Central memory CD4-positive, alpha-beta T cell (primary cell): ENCODE results near the gene PCID2.

Source experiments
- DNase-seq: peaks from one replicate; pipeline ENCODE4 v3.0.0; 2022

Gene PCID2

DNA sequence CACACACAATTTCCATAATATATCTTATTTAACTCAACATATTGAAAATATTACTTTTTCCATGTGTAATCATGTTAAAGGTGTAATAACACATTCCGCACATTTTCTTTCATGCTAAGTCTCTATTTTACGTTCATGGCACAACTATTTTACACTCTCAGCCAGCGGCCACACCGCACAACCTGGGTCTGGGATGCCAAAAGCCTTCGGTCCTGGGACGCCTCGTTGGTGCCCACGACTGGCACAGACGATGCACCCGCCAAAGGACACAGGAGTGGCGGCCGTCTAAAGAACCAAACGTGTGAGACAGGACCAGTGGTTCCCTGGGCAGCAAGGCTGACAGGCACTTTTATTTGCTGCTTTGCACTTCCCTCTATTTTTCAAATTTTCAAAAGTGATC is 60.1 kb downstream of the PCID2 start:
- DNase-seq, result no peak

DNA sequence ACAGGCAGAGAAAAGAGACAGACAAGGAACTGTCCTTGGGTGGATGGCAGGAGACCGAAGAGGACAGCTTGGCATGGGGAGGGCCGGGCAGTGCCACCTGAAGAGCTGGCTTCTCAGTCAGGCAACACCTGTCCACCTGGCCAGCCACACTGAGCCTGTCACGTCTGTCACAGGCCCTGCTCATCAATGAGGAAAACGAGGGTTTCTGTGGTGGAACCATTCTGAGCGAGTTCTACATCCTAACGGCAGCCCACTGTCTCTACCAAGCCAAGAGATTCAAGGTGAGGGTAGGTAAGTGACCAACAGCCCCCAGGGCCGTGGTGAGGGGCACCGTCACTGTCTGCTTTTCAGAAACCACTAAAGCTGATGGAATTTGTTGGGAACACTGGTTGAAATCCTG is 61.3 kb downstream of the PCID2 start:
- DNase-seq, result no peak

DNA sequence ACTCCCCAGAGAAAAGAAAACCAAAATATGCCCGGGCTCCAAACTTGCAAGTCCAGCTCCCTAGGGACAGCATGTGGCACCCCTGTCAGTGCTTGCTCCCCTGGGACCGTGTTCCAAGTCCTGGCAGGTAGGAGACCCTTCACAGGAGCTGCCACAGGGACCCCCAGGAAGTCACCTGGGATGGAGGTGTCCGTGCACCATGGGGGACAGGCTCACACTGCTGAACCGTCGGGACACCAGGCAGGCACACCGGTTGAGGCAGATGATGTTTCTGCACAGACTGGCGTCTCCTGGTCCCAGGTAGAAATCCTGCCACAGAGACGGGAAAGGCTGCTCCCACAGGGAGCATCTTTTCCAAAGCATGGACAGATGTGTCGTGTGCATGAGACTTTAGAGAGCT is 61.7 kb downstream of the PCID2 start:
- DNase-seq, result no peak

DNA sequence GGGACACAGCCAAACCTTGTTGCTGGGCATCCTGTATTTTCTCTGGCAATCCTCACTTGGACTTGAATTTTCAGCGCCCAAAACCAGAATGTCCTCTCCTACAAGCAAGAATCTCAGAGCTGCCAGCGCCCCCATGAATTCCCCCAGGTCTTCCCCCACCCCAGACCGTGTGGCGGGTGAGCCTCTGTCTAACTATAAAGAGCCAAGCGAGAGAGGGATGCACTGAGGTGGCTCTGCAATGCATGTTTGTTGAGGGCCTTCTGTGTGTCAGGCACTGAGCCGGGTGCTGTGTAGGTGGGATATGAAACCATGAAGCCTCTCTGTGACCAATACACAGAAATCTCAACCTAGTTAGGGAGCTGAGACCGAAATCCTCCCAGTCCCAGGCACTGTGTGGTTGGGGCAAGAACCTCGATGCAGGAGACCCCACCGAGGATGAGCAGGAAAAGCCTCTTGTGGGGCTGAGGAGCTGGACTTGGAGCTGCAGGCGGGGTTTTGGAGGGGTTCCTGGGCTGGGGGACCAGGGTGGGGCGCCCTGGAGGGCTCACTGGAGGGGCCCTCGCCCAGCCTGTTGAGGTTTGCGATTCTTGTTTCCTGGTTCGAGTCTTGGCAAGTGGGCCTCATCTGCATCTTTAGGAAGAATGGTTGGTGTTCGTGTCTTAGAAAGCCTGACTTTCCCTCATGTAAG is 62.4 kb downstream of the PCID2 start:
- DNase-seq, result no peak

DNA sequence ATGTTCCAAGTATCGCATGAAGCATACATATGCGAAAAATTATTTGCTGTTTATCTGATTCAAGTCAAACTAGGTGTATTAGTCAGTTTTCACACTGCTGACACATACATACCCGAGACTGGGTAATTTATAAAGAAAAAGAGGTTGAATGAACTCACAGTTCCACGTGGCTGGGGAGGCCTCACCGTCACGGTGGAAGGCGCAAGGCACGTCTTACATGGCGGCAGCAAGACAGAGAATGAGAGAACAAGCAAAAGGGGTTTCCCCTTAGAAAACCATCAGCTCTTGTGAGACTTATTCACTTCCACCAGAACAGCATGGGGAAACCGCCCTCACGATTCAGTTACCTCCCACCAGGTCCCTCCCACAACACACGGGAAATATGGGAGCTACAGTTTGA is 63.0 kb downstream of the PCID2 start:
- DNase-seq, result no peak

DNA sequence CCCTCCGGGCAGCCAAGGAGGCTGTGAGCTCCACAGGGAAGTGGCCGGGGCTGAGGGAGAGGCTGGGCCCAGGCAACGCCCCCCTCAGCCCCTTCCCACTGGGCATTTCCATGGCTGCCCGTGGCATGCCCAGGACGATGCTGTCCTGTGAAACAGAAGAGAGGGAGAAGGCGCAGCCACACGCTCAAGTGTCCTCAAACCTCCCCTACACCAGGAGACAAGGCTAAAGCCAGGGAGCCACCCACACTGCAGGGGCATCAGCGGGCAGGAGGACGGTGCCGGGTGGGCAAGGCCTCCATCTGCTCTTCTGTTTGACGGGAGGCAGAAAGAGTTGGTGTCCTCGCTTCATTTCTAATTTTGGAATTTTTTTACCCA is 64.2 kb downstream of the PCID2 start:
- no peak for DNase-seq

DNA sequence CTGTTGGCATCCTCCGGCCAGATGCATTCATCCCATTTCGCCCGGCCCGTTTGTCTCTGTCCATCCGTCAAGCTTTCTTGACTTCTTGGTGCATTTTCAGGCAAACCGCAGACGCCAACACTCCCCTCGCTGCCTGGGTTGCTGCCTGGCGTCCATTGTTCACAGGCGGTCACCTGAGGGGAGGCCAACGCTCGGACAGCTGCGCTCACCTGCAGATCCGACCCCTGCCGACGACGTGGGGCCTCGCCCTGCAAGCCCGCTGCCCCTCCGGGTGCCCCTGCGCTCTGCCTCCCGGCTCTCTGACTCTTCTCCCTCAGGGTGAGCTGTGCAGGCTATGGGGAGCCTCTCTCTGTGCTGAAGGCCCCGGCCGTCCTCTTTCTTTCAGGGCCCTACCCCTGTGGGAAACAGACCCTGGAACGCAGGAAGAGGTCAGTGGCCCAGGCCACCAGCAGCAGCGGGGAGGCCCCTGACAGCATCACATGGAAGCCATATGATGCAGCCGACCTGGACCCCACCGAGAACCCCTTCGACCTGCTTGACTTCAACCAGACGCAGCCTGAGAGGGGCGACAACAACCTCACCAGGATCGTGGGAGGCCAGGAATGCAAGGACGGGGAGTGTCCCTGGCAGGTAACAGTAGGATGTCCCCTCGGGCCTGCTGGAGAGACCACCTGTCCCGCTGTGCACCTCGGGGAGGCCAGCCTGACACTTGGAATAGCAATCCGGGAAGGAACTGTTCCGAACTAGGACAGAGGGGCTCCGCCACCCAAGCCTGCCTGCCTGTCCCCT is 64.8 kb downstream of the PCID2 start:
- no peak for DNase-seq

DNA sequence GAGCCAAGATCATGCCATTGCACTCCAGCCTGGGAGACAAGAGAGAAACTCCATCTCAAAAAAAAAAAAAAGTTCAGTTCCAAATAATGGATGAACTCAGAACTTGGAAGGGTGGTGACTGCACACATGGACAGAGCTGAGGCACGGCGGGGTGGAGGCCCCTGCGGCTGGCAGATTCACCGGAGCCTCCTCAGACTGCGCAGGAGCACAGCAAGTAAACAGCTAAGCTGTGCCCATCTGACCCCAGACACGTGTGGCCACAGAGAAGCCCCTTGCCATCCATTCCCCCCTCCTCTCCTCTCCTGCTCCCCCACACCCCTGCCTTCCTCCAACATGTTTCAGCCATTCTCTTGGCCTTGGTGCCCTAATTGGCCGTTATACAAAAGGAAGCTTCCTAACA is 65.6 kb downstream of the PCID2 start:
- DNase-seq, result no peak

DNA sequence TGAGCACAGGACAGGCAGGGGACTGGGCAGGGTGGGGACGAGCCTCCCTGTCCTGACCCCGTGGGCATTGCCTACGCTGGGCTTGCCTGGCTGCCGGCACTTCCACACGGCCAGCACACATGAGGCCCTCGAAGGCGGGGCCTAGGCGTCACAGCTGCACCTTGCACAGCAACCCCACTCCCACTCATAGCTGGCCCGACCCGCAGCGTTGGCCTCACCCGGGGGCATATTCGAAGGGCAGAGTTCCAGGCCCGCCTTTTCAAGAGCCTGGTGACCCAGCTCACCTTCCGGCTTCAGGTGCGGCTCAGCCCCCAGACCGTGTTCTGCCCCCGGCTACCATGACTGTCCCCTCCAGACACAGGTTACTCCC is 66.9 kb downstream of the PCID2 start:
- DNase-seq, result no peak

DNA sequence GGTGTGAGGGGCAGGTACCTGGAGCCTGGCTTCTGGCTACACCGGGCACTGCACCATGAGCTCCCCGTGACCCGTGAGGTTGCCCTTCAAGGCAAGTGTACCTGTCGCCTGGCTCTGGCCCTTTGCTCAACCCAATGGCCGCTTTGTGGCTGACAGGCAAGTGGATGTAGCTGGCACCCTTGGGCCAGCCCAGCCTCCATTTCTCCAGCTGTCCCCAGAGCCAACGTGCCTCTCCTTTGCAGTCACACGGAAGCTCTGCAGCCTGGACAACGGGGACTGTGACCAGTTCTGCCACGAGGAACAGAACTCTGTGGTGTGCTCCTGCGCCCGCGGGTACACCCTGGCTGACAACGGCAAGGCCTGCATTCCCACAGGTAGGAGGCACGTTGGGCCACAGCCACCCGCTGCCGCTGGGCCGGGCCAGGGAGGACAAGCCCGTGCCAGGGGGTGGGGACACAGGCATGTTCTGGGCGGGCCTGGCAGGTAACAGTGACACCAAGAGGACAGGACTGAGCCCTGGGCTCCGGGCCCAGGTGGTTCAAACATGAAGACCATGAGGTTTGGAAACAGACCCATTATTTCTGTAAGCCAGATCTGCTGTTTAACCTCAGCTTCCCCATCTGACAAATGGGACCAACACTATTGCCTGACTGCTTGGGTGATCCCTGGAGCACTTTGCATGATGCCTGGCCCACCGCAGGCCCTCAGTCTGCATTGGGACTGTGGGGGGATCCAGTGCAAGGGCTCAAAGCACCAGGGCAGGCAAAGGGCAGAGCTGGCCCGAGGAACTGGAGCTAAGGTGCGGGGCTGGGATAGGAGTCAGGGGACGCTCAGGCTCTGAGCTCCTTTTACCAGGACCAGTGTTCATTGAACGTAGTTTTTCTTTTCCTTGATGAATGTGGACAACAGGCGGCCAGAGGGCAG is 67.5 kb downstream of the PCID2 start:
- no peak for DNase-seq

DNA sequence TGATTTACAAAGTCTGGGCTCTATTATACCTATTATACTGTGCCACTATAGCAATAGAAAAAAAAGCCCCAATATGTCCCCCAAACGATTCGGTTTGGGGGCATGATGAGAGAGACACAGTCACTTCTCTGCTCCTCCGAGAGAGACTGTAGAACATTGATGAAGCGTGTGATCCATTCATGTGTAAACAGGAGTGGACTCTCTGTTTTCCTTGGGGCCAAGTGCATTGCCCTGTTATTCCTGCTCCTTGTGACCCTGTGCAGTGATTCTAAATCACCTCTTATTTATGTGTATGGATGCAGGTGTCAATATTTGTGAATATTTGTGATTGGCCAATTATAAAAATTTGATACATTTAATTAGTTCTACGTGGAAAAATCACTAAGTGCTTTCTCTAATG is 68.9 kb downstream of the PCID2 start:
- DNase-seq, result no peak

DNA sequence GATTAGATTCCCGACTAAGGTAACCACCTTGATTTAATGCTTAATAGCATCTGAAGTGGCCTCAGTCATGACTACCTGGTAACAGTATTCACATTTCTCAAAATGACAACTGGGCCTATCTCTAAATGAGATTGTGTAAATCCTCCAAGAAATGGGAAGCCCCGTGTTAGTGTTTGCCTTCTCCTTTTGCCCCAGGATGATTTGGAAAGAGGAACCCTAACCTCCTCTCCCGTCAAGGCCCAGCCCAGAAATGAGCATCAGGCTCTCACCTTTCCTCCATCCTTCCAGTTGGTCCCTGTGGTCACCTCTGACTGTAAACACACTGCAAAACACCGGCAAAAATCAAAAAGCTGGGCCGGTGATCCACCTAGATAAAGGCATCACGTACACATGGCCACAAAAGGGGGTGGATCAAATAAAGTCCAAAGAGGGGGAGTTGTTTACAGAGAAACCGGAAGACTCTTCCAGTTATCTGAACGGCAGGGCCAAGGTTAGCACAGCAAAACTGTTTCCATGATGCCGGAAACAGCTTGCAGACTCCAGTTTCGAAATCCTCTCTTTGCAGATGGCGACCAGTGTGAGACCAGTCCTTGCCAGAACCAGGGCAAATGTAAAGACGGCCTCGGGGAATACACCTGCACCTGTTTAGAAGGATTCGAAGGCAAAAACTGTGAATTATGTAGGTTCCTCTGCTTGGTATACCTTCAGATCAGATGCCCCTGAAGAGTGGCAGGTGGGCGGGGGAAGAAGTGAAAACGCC is 69.5 kb downstream of the PCID2 start:
- no peak for DNase-seq

DNA sequence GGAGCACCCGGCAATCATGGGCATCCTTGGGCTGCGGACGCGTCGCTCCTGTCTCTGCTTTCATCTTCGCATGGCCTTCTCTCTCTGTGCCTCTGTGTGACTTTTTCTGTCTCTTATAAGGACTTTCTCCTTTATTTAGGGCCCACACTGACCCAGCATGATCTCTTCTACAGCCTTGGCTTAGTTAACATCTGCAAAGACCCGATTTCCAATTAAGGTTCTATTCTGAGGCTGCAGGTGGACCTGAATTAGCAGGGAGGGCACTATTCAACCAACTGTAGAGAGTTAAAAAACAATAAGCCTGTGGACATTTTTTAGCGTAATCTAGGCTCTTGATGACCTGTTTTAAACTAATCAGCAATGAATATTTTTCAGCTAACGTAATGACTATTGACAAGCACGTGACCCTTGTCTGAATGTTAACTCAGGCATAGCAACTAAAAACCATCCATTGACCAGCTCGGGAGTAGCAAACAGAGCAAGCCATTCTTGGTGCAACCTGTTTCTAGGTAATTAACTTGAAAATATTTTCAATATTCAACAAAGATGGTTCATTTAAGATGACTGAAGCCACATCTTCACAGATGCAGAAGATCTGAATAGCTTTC is 70.7 kb downstream of the PCID2 start:
- no peak for DNase-seq

DNA sequence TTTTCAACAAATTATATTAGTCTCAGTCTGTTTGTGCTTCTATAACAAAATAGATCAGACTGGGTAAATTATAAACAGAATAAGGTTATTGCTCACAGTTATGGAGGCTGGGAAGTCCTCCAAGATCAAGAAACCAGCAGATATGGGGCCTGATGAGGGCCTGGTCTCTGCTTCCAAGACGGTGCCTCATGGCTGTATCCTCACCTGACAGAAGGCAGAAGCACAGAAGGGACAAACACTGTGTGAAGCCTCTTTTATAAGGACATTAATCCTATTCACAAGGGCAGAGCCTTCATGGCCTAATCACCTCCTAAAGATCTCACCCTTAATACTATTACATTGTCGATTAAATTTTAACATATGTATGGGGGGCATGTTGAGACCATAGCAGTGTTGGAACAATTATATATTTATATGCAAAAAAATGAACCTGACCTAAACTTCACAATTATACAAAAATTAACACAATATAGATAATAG is 73.1 kb downstream of the PCID2 start:
- no peak for DNase-seq

DNA sequence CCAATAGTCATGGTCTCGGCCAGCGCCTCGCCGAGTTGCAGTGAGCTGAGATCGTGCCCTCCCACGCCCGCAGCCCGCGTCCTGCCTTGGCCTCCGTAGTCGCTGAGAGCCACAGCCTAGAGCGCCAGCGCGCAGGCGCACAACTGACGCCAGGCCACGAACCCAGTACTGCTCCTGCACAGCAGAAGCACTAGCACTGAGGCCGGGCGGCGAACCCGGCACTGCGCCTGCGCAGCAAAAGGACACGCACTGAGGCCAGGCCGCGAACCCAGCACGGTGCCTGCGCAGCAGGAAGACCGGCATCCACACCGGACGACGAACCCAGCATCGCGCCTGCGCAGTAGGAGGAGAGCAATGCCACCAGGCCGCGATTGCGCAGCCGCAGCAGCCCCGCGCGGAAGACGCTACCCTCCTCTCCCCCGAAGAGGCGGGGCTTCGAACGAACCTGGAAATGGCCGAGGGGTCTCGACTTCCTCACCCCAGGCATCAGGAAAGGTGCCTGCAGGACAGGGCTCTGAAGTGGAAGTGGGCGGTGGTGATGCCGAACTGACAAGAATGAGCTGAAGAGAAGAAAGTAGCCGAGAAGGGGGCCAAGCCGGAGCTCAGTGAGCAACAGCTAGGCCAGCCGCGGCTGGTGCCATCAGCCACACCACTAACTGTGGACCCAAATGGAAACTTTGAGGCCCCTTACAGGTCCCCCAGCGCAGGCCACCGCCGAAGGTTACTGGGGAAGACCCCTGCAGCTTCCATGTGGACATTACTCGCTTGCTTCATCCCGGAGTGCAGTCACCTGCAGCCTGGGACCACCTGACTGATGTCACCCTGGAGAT is 78.3 kb downstream of the PCID2 start:
- no peak for DNase-seq

DNA sequence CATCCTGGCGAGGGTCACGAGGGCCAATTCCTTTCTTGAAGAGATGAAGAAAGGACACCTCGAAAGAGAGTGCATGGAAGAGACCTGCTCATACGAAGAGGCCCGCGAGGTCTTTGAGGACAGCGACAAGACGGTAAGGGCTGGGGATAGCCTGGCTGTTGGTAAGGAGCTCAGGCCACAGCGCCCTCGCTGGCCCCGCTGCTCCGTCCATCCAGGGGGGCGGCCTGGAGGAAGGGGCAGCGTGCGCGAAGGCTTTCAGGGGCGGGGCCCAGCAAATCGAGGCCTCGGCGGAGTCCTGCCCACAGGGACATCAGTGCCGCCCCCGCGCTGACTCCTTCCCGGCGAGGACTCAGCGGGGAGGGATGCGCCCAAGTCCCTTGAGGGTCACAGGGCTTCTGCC is 79.0 kb downstream of the PCID2 start:
- no peak for DNase-seq
